ENCODE results near the gene GSG1L2. TPM values are rescaled to one million over a fixed set of nuclear protein-coding genes. Genes with fewer than 3 reads are reported as not detected.

The GSG1L2 gene
- total and polyA plus RNA-seq, 2 donors (not counting 3 experiments of a cell fraction or from before 2014, with no cell fraction given): not detected

DNA sequence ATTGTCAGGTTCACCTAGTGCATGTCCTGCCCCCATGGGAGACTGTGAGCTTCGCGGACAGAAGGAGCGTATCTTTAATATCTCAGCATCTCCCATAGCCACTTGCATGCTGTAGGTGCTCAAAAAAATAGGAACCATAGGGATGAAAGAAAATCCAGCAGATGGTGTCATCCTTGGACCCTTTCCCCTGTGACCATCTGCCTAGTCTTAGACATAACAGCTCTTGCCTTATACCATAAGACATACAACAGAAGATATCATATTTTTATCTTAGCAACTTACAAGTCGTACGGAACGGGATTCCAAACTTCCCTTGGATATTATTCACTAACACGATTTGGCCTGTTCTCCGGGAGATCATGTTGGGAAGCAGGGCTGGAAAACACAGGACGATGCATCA, 45.0 kb downstream of the GSG1L2 start:
- POLR2A ChIA-PET: no interaction called here
- no peak overlapping the region for H3K27ac ChIP-seq (ENCODE audit: insufficient read depth, low read depth, low read length)

More for the DNA sequence above, 45.0 kb downstream of the GSG1L2 start:
- Histone ChIP-seq H3K4me2 (ENCODE audit: insufficient read depth, low read length) (no peak overlapping the region), H3K4me1 (ENCODE audit: control insufficient read depth, extremely low read depth, insufficient read depth, low read length) (no peaks in the 10 kb centered on the region), H3K9me1 (replicated peaks; ENCODE audit: control insufficient read depth, extremely low read depth, insufficient read depth, low read length) (no peaks in the 10 kb centered on the region), H3K4me3 (replicated peaks in 1 of 3; ENCODE audit: insufficient read depth in 1 of 3, low read depth in 1 of 3, low read length in 3 of 3) (no peak overlapping the region), H2AFZ (ENCODE audit: low read depth, low read length) (no peak overlapping the region), H3K36me3 (ENCODE audit: control insufficient read depth in 2 of 2, extremely low read depth in 1 of 2, insufficient read depth in 2 of 2, low read length in 2 of 2) (no peaks in the 10 kb centered on the region), H3K9me3 (replicated peaks; ENCODE audit: control insufficient read depth, insufficient read depth, low read length) (peaks cover 6% of the 10 kb centered on the region), H3K27me3 (ENCODE audit: control insufficient read depth in 2 of 2, insufficient read depth in 2 of 2, low read length in 2 of 2) (no peaks in the 10 kb centered on the region), H3K9ac (replicated peaks; ENCODE audit: extremely low read depth, insufficient read depth, low read length) (no peak overlapping the region), H4K20me1 (replicated peaks; ENCODE audit: control insufficient read depth, extremely low read depth, insufficient read depth, low read length) (no peaks in the 10 kb centered on the region), H3K79me2 (ENCODE audit: control insufficient read depth, insufficient read depth, low read length) (no peaks in the 10 kb centered on the region)
- CTCF ChIA-PET: no interaction called here
- no TSS peak for BruUV-seq (replicated peaks)
- dilution Hi-C loops (cut with MboI; ENCODE audit: extremely low pct_ligation_motif_present, low sequenced_read_pairs): no loop called here
- DNase-seq (ENCODE audit: low read depth, low spot score) (no peak), FAIRE-seq (no peak)
- TF ChIP-seq MYC (IDR thresholded peaks at IDR 0.05; ENCODE audit: low read depth, low read length) (no peak), JUN (IDR thresholded peaks at IDR 0.05; ENCODE audit: borderline replicate concordance, insufficient read depth, insufficient read length, low read depth) (no peak), FOS (IDR thresholded peaks at IDR 0.05; ENCODE audit: borderline replicate concordance, insufficient read depth, low read length) (no peak), POLR2AphosphoS5 (IDR thresholded peaks at IDR 0.05; ENCODE audit: insufficient read depth, low read depth, low read length) (no peak), GATA2 (IDR thresholded peaks at IDR 0.05; ENCODE audit: insufficient read depth, insufficient read length, low read depth, low read length) (no peak), EZH2 (IDR thresholded peaks at IDR 0.05; ENCODE audit: borderline replicate concordance, low read depth, low read length, severe bottlenecking) (no peak), POLR2A (IDR thresholded peaks at IDR 0.05; ENCODE audit: low read depth, low read length) (no peak)
- TF ChIP-seq, protein P1, sequence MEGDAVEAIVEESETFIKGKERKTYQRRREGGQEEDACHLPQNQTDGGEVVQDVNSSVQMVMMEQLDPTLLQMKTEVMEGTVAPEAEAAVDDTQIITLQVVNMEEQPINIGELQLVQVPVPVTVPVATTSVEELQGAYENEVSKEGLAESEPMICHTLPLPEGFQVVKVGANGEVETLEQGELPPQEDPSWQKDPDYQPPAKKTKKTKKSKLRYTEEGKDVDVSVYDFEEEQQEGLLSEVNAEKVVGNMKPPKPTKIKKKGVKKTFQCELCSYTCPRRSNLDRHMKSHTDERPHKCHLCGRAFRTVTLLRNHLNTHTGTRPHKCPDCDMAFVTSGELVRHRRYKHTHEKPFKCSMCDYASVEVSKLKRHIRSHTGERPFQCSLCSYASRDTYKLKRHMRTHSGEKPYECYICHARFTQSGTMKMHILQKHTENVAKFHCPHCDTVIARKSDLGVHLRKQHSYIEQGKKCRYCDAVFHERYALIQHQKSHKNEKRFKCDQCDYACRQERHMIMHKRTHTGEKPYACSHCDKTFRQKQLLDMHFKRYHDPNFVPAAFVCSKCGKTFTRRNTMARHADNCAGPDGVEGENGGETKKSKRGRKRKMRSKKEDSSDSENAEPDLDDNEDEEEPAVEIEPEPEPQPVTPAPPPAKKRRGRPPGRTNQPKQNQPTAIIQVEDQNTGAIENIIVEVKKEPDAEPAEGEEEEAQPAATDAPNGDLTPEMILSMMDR (IDR thresholded peaks at IDR 0.05; ENCODE audit: extremely low read depth in 1 of 2, insufficient read depth in 1 of 2, low read depth in 1 of 2, low read length in 2 of 2): no peak
- TF ChIP-seq, protein P2, sequence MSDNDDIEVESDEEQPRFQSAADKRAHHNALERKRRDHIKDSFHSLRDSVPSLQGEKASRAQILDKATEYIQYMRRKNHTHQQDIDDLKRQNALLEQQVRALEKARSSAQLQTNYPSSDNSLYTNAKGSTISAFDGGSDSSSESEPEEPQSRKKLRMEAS (IDR thresholded peaks at IDR 0.05; ENCODE audit: insufficient read depth, insufficient read length): no peak
- intact Hi-C loops (cut with micrococcal nuclease): no loop called here
